Measurements from ENCODE around the gene FLOT1.
A peak's percentile ranks its signal among the peaks of the same experiment; 100 is the strongest.

Gene FLOT1

DNA sequence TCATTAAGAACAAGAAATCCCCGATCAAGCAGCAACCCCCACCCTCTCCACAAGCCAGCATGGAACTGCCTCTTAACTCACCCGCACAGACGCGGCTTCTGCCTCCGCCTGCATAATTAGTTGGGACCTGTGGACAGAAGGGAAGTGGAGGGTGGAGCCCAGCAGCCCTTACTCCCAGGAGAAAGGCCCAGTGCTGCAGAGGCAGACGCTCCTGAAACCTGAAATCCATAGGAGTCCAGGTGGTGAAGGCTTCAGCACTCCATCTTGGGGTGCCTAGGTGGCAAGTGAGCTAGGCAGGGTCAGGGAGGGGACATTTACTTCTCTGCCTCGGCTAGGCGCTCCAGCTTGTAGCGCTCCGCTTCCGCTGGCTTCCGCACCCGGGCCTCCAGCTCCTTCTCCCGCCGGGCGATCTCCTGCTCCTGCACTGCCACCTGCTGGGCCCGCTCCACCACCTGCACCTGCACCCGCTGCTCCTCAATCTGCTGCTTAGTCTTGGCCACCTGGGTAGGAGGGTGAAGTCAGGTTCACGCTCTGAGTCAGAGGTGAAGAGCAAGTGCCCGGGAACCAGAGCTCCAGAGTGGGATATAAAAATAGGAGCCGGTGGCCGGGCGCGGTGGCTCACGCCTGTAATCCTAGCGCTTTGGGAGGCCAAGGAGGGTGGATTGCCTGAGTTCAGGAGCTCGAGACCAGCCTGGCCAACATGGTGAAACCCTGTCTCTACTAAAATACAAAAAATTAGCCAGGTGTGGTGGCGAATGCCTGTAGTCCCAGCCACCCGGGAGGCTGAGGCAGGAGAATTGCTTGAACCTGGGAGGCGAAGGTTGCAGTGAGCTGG, 11.7 kb downstream of the FLOT1 start (continued):
- TF ChIP-seq ZNF610 (tag by site-specific recombination; IDR thresholded peaks at IDR 0.05; ENCODE audit: borderline replicate concordance) = peak; percentile 71; the same call in 1 of the 2 replicates
- no peak for TF ChIP-seq ATF2 (tag by site-specific recombination; IDR thresholded peaks at IDR 0.05; ENCODE audit: low read depth)
- TF ChIP-seq ZNF626 (tag by site-specific recombination; IDR thresholded peaks at IDR 0.05) = no peak
- TF ChIP-seq ZNF629 (tag by site-specific recombination; IDR thresholded peaks at IDR 0.05) = peak; percentile 46; the same call in 1 of the 2 replicates
- no peak for TF ChIP-seq MZF1 (tag by site-specific recombination; IDR thresholded peaks at IDR 0.05; ENCODE audit: borderline replicate concordance)
- peak; percentile 93 for TF ChIP-seq ZBTB17 (tag by site-specific recombination; IDR thresholded peaks at IDR 0.05)
- TF ChIP-seq, protein P1, sequence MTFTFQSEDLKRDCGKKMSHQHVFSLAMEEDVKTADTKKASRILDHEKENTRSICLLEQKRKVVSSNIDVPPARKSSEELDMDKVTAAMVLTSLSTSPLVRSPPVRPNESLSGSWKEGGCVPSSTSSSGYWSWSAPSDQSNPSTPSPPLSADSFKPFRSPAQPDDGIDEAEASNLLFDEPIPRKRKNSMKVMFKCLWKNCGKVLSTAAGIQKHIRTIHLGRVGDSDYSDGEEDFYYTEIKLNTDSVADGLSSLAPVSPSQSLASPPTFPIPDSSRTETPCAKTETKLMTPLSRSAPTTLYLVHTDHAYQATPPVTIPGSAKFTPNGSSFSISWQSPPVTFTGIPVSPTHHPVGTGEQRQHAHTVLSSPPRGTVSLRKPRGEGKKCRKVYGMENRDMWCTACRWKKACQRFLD (tag by site-specific recombination; IDR thresholded peaks at IDR 0.05) = no peak
- no peak; the same call in 1 of the 2 replicates for TF ChIP-seq ZNF423 (tag by site-specific recombination; IDR thresholded peaks at IDR 0.05)
- TF ChIP-seq SCRT1 (tag by site-specific recombination; IDR thresholded peaks at IDR 0.05; ENCODE audit: borderline replicate concordance) = peak; percentile 61; the same call in 1 of the 2 replicates
- TF ChIP-seq ZNF510 (tag by site-specific recombination; IDR thresholded peaks at IDR 0.05; ENCODE audit: insufficient replicate concordance) = no peak
- no peak for TF ChIP-seq ZSCAN18 (tag by site-specific recombination; IDR thresholded peaks at IDR 0.05)
- TF ChIP-seq BCL11B (tag by site-specific recombination; IDR thresholded peaks at IDR 0.05; ENCODE audit: low read depth) = no peak
- TF ChIP-seq IKZF3 (tag by site-specific recombination; IDR thresholded peaks at IDR 0.05) = peak; percentile 90
- TF ChIP-seq ZBTB8A (tag by site-specific recombination; IDR thresholded peaks at IDR 0.05) = peak; percentile 40; the same call in 1 of the 2 replicates
- TF ChIP-seq ZNF555 (tag by site-specific recombination; conservative IDR thresholded peaks at IDR 0.05) = no peak
- peak; percentile 78 for TF ChIP-seq ZBTB20 (tag by site-specific recombination; IDR thresholded peaks at IDR 0.05)
- TF ChIP-seq EGR2 (tag by site-specific recombination; IDR thresholded peaks at IDR 0.05; ENCODE audit: low read depth) = no peak
- TF ChIP-seq ZNF221 (tag by site-specific recombination; IDR thresholded peaks at IDR 0.05; ENCODE audit: borderline replicate concordance) = no peak
- no peak for TF ChIP-seq ELK4 (IDR thresholded peaks at IDR 0.05; ENCODE audit: borderline replicate concordance, low read depth, low read length)
- TF ChIP-seq ZNF23 (tag by site-specific recombination; IDR thresholded peaks at IDR 0.05; ENCODE audit: borderline replicate concordance) = no peak
- TF ChIP-seq, protein P2, sequence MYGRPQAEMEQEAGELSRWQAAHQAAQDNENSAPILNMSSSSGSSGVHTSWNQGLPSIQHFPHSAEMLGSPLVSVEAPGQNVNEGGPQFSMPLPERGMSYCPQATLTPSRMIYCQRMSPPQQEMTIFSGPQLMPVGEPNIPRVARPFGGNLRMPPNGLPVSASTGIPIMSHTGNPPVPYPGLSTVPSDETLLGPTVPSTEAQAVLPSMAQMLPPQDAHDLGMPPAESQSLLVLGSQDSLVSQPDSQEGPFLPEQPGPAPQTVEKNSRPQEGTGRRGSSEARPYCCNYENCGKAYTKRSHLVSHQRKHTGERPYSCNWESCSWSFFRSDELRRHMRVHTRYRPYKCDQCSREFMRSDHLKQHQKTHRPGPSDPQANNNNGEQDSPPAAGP (tag by site-specific recombination; IDR thresholded peaks at IDR 0.05) = peak; percentile 50; the same call in 1 of the 2 replicates
- TF ChIP-seq ZNF416 (tag by site-specific recombination; IDR thresholded peaks at IDR 0.05) = no peak
- TF ChIP-seq TCF7L2 (IDR thresholded peaks at IDR 0.05; ENCODE audit: borderline replicate concordance, low read depth, low read length) = no peak
- no peak for TF ChIP-seq ZNF513 (tag by site-specific recombination; IDR thresholded peaks at IDR 0.05)
- TF ChIP-seq ZNF777 (tag by site-specific recombination; IDR thresholded peaks at IDR 0.05; ENCODE audit: borderline replicate concordance) = no peak
- TF ChIP-seq ZNF548 (tag by site-specific recombination; IDR thresholded peaks at IDR 0.05) = no peak
- no peak for TF ChIP-seq ZNF302 (tag by site-specific recombination; IDR thresholded peaks at IDR 0.05; ENCODE audit: low read depth)
- TF ChIP-seq ZNF596 (tag by site-specific recombination; IDR thresholded peaks at IDR 0.05) = no peak
- no peak for TF ChIP-seq ZNF175 (tag by site-specific recombination; IDR thresholded peaks at IDR 0.05)
- no peak for TF ChIP-seq ZNF830 (tag by site-specific recombination; IDR thresholded peaks at IDR 0.05; ENCODE audit: low read depth)
- TF ChIP-seq ZNF223 (tag by site-specific recombination; IDR thresholded peaks at IDR 0.05) = 0 out of 2 replicates have a peak, but pooled peaks have one; percentile 45
- no peak for TF ChIP-seq MYNN (tag by site-specific recombination; IDR thresholded peaks at IDR 0.05; ENCODE audit: borderline replicate concordance)
